Measurements from ENCODE around the gene TMEM163.

- TF ChIP-seq ERG (CRISPR knock-in tag; IDR thresholded peaks at IDR 0.05): no peak
- no peak for TF ChIP-seq ZNF416 (CRISPR knock-in tag; IDR thresholded peaks at IDR 0.05)
Measured at GRCh38 chr2:134413912-134414311, 304.9 kb downstream of the TMEM163 start.

Data from WTC11 (cell line).